Endodermal cell (in vitro differentiated cells): ENCODE results near the gene TMPRSS13. TPM values are rescaled to one million over a fixed set of nuclear protein-coding genes. Genes with fewer than 3 reads are reported as not detected.

Experiments used
- DNase-seq: peaks from one replicate; pipeline ENCODE4 v3.0.0-alpha.2; 2017
- H3K27ac ChIP-seq: 2 replicates; pipeline ENCODE4 v1.5.1; 2013; ENCODE audit warnings: mild to moderate bottlenecking, low read depth, low read length, moderate library complexity
- H3K27me3 ChIP-seq: 2 replicates; pipeline ENCODE4 v1.6.1; 2013; ENCODE audit warnings: mild to moderate bottlenecking, low read length, moderate library complexity; ENCODE audit not compliant: insufficient read depth, control insufficient read depth, poor library complexity, severe bottlenecking
- H3K36me3 ChIP-seq: 2 replicates; pipeline ENCODE4 v1.7.0; 2013; ENCODE audit warnings: mild to moderate bottlenecking, low read length, moderate library complexity; ENCODE audit not compliant: control insufficient read depth, insufficient read depth
- H3K4me1 ChIP-seq: one replicate; pipeline ENCODE4 v1.7.0; 2013; ENCODE audit warnings: low read length; ENCODE audit not compliant: control insufficient read depth, insufficient read depth
- H3K4me3 ChIP-seq: 2 replicates; pipeline ENCODE4 v1.5.1; 2013; ENCODE audit warnings: mild to moderate bottlenecking, low read length, moderate library complexity
- H3K9ac ChIP-seq: 2 replicates; pipeline ENCODE4 v1.6.1; 2013; ENCODE audit warnings: mild to moderate bottlenecking, low read length, moderate library complexity; ENCODE audit not compliant: poor library complexity, severe bottlenecking; ENCODE audit errors: extremely low read depth
- H3K9me3 ChIP-seq: 2 replicates; pipeline ENCODE4 v1.6.1; 2013; ENCODE audit warnings: mild to moderate bottlenecking, low read length, moderate library complexity; ENCODE audit not compliant: control insufficient read depth
- H3K27ac Mint-ChIP-seq: 2 replicates; pipeline ENCODE4 v1.8.0; 2020; ENCODE audit warnings: mixed read lengths
- H3K27me3 Mint-ChIP-seq: 2 replicates; pipeline ENCODE4 v1.8.0; 2021; ENCODE audit warnings: mild to moderate bottlenecking, mixed read lengths; ENCODE audit not compliant: insufficient read depth
- H3K36me3 Mint-ChIP-seq: 2 replicates; pipeline ENCODE4 v1.8.0; 2020; ENCODE audit warnings: low read depth, mixed read lengths
- H3K4me1 Mint-ChIP-seq: 2 replicates; pipeline ENCODE4 v1.8.0; 2020; ENCODE audit warnings: mixed read lengths
- H3K4me3 Mint-ChIP-seq: 2 replicates; pipeline ENCODE4 v1.8.0; 2020; ENCODE audit warnings: mild to moderate bottlenecking, moderate library complexity, mixed read lengths
- H3K9me3 Mint-ChIP-seq: 2 replicates; pipeline ENCODE4 v1.8.0; 2020; ENCODE audit warnings: mild to moderate bottlenecking, mixed read lengths
- WGBS, 2 experiments: methylation state at CpG; one replicate each; pipeline versions ENCODE4 v1.1.5 to v1.1.7; 2013; ENCODE audit warnings: missing lambda C conversion rate in 2 of 2, mixed read lengths in 1 of 2; ENCODE audit not compliant: insufficient coverage in 1 of 2, insufficient read length in 1 of 2; 5-methylcytosine and 5-hydroxymethylcytosine counted together
- total RNA-seq, 2 donors: library from RNA; stranded (reverse); fragmentation: NEBNext Ultra II Directional in 1 of 2; extraction: Animal tissue kit (Norgen Biotek cat#: 25700) in 1 of 2; gene quantifications; 2 replicates in 1 of 2; 3 replicates in 1 of 2; pipeline ENCODE4 v1.2.1, GENCODE V29; 2021
- TF ChIP-seq, protein P1 (sequence below): fragments of 200-600 bp; sonication (generic); conservative IDR thresholded peaks from 2 replicates; pipeline ENCODE4 v1.5.0; 2021; ENCODE audit warnings: antibody characterized with exemption, mild to moderate bottlenecking

Gene TMPRSS13
- total RNA-seq, 2 donors from 2014 or later, result 2.5 to 6.4 TPM

- Histone ChIP-seq H3K4me1 (no peaks in the 10 kb centered on the region), H3K9ac (no peak overlapping the region), H3K27ac (no peak overlapping the region), H3K27me3 (peaks cover 3% of the 10 kb centered on the region), H3K9me3 (no peaks in the 10 kb centered on the region), H3K36me3 (no peaks in the 10 kb centered on the region), H3K4me3 (no peak overlapping the region)
- DNase-seq, result no peak
- H3K9me3 Mint-ChIP-seq, result peaks cover 4% of the 10 kb centered on the region
- no peak overlapping the region for H3K4me3 Mint-ChIP-seq
- H3K36me3 Mint-ChIP-seq, result no peaks in the 10 kb centered on the region
- TF ChIP-seq, protein P1, sequence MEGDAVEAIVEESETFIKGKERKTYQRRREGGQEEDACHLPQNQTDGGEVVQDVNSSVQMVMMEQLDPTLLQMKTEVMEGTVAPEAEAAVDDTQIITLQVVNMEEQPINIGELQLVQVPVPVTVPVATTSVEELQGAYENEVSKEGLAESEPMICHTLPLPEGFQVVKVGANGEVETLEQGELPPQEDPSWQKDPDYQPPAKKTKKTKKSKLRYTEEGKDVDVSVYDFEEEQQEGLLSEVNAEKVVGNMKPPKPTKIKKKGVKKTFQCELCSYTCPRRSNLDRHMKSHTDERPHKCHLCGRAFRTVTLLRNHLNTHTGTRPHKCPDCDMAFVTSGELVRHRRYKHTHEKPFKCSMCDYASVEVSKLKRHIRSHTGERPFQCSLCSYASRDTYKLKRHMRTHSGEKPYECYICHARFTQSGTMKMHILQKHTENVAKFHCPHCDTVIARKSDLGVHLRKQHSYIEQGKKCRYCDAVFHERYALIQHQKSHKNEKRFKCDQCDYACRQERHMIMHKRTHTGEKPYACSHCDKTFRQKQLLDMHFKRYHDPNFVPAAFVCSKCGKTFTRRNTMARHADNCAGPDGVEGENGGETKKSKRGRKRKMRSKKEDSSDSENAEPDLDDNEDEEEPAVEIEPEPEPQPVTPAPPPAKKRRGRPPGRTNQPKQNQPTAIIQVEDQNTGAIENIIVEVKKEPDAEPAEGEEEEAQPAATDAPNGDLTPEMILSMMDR, result no peak
- H3K4me1 Mint-ChIP-seq, result peaks cover 2% of the 10 kb centered on the region
- peaks cover 27% of the 10 kb centered on the region for H3K27me3 Mint-ChIP-seq
- WGBS, 2 experiments, result 87 to 94% methylated on average over 9 of the region's 9 CpGs
- H3K27ac Mint-ChIP-seq, result no peak overlapping the region
These were observed 43.7 kb upstream of the TMPRSS13 start for GRCh38 chr11:117972629-117973502.

GRCh38 chr11:117972044-117972443 is 42.8 kb upstream of the TMPRSS13 start:
- Mint-ChIP-seq H3K36me3 (no peaks in the 10 kb centered on the region), H3K4me1 (peaks cover 2% of the 10 kb centered on the region), H3K27me3 (peaks cover 26% of the 10 kb centered on the region), H3K4me3 (no peak overlapping the region), H3K27ac (no peak overlapping the region), H3K9me3 (no peaks in the 10 kb centered on the region)
- no peaks in the 10 kb centered on the region for H3K4me1 ChIP-seq
- H3K36me3 ChIP-seq, result no peaks in the 10 kb centered on the region
- H3K9me3 ChIP-seq, result no peaks in the 10 kb centered on the region
- TF ChIP-seq, protein P1, result no peak
- H3K27me3 ChIP-seq, result peaks cover 3% of the 10 kb centered on the region
- H3K27ac ChIP-seq, result no peak overlapping the region
- no peak overlapping the region for H3K9ac ChIP-seq
- no peak overlapping the region for H3K4me3 ChIP-seq
- 86 to 92% methylated on average over 8 to 10 of the region's 10 CpGs for WGBS, 2 experiments
- DNase-seq, result no peak

- TF ChIP-seq, protein P1, result no peak
- H3K4me3 Mint-ChIP-seq, result no peak overlapping the region
- Histone ChIP-seq H3K36me3 (no peaks in the 10 kb centered on the region), H3K27ac (no peak overlapping the region), H3K4me3 (no peak overlapping the region), H3K9ac (no peak overlapping the region), H3K27me3 (peaks cover 3% of the 10 kb centered on the region), H3K4me1 (no peaks in the 10 kb centered on the region), H3K9me3 (no peaks in the 10 kb centered on the region)
- H3K27ac Mint-ChIP-seq, result no peak overlapping the region
- H3K36me3 Mint-ChIP-seq, result no peaks in the 10 kb centered on the region
- no peaks in the 10 kb centered on the region for H3K9me3 Mint-ChIP-seq
- DNase-seq, result no peak
- 84 to 88% methylated on average over 3 to 4 of the region's 4 CpGs for WGBS, 2 experiments
- peaks cover 2% of the 10 kb centered on the region for H3K4me1 Mint-ChIP-seq
- H3K27me3 Mint-ChIP-seq, result peaks cover 18% of the 10 kb centered on the region
These were observed 41.3 kb upstream of the TMPRSS13 start for GRCh38 chr11:117970400-117971024.
